Stomach (tissue), 4 donors: ENCODE measurements around the gene ARHGEF37.

Experiments
- EP300 ChIP-seq: sonication (generic); formaldehyde crosslinking; IDR thresholded peaks from one replicate; pipeline ENCODE4 v1.6.1; 2017; ENCODE audit warnings: antibody characterized with exemption
- POLR2A ChIP-seq, 4 donors: fragments of 450-650 bp; IDR thresholded peaks; one replicate each; pipeline ENCODE4 v1.6.1; 2016; ENCODE audit warnings: antibody characterized with exemption in 4 of 4, control low read depth in 2 of 4, mild to moderate bottlenecking in 1 of 4, moderate library complexity in 1 of 4
- POLR2AphosphoS5 ChIP-seq, 3 donors: sonication (generic); formaldehyde crosslinking; IDR thresholded peaks; one replicate each; pipeline ENCODE4 v1.6.1; 2016; ENCODE audit warnings: antibody characterized with exemption in 3 of 3
- TF ChIP-seq, protein P1 (sequence below), 7 experiments: fragments of 450-650 bp in 4 of 7; fragments of 200-600 bp in 3 of 7; sonication (generic) in 3 of 7; IDR thresholded peaks; one replicate each; pipeline ENCODE4 v1.5.1; 2016 to 2019; ENCODE audit warnings: antibody characterized with exemption in 7 of 7, control low read depth in 2 of 7, mild to moderate bottlenecking in 1 of 7

DNA sequence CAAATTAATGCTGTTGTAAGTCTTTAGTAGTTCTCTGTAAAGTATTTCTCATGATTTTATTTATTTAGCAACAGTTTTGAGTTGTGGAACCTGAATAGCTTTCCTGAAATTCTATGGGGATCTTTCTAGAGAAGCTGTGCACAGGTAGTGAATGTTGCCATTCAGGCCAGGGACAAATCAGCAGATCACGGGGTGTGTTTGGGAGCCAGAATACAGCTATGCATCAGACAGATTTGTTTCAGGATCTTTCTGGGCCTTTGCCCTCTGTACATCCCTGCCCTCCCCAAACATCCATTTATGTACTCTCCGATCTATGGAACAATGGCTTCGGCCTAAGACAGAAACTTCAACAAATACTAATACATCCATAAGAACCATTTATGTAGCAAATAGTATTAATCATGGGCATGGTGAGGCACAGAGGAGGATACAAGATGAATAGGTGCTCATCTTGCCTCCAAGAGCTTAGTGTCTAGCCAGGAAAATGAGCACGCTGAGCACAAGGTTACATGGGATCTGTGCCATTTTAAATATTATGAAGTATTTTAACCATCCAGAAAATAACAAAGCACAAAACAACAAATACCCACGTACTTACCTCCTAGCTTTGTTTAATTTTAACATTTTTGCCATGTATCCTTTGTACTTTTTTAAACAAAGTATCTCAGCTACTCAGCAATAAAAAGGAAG, 13.1 kb downstream of the ARHGEF37 start:
- TF ChIP-seq, protein P1, sequence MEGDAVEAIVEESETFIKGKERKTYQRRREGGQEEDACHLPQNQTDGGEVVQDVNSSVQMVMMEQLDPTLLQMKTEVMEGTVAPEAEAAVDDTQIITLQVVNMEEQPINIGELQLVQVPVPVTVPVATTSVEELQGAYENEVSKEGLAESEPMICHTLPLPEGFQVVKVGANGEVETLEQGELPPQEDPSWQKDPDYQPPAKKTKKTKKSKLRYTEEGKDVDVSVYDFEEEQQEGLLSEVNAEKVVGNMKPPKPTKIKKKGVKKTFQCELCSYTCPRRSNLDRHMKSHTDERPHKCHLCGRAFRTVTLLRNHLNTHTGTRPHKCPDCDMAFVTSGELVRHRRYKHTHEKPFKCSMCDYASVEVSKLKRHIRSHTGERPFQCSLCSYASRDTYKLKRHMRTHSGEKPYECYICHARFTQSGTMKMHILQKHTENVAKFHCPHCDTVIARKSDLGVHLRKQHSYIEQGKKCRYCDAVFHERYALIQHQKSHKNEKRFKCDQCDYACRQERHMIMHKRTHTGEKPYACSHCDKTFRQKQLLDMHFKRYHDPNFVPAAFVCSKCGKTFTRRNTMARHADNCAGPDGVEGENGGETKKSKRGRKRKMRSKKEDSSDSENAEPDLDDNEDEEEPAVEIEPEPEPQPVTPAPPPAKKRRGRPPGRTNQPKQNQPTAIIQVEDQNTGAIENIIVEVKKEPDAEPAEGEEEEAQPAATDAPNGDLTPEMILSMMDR (IDR thresholded peaks at IDR 0.05): no peak
- TF ChIP-seq POLR2A (IDR thresholded peaks at IDR 0.05): no peak
- TF ChIP-seq POLR2AphosphoS5 (IDR thresholded peaks at IDR 0.05): no peak
- no peak for TF ChIP-seq EP300
